GM12878 (cell line): ENCODE results near the gene KRT81. TPM values are rescaled to one million over a fixed set of nuclear protein-coding genes. Genes with fewer than 3 reads are reported as not detected.

Source experiments
- ATAC-seq: fragments of 200-7000 bp; cut with Tn5 transposase; 3 replicates; pipeline ENCODE4 v1.9.1; 2020; ENCODE audit warnings: mild to moderate bottlenecking, moderate library complexity
- BruUV-seq: library from RNA; stranded (reverse); fragments of 400-500 nt; replicated peaks from 2 replicates; lab custom pipeline; 2021; lab: Mats Ljungman, UMichigan
- CTCF ChIA-PET: fragments of 300-600 bp; sonication (Branson Sonifier 250); formaldehyde crosslinking; extraction: SDS; loops from one replicate; lab custom pipeline; 2021; ENCODE audit warnings: inconsistent platforms; lab: Yijun Ruan, JAX
- POLR2A ChIA-PET: fragments of 350-600 bp; formaldehyde crosslinking; extraction: SDS; loops from one replicate; lab custom pipeline; 2021; ENCODE audit warnings: inconsistent platforms; lab: Charles Lee
- RAD21 ChIA-PET: fragments of 300-600 bp; sonication (Branson Sonifier 250); formaldehyde crosslinking; loops from one replicate; lab custom pipeline; 2023; ENCODE audit warnings: antibody characterized with exemption; ENCODE audit not compliant: unreplicated experiment; lab: Charles Lee
- SMC1A ChIA-PET: fragments of 300-600 bp; sonication (Branson Sonifier 250); formaldehyde crosslinking; loops from one replicate; lab custom pipeline; 2023; ENCODE audit not compliant: unreplicated experiment, uncharacterized antibody; lab: Charles Lee
- DNase-seq: peaks from one replicate; pipeline ENCODE4 v3.0.0-alpha.2; 2011; ENCODE audit warnings: low read depth, low spot score
- FAIRE-seq: peaks from 3 replicates; lab custom pipeline; 2011; peaks lifted over from hg19 to GRCh38; lab: Jason Lieb, UNC
- H2AFZ ChIP-seq: 2 replicates; pipeline ENCODE4 v1.6.0; 2011; ENCODE audit warnings: low read depth, low read length, control low read depth; ENCODE audit not compliant: control insufficient read depth
- H3K27ac ChIP-seq: 2 replicates; pipeline ENCODE4 v1.5.1; 2011; ENCODE audit warnings: control low read depth; ENCODE audit not compliant: control insufficient read depth, insufficient read depth
- H3K27me3 ChIP-seq, 2 experiments: replicated peaks in 1 of 2; 2 replicates each; pipeline versions ENCODE4 v1.6.0 to v1.6.1; 2011; ENCODE audit warnings: low read length in 1 of 2; ENCODE audit not compliant: control insufficient read depth in 2 of 2, insufficient read depth in 2 of 2
- H3K36me3 ChIP-seq, 2 experiments: 2 replicates each; pipeline ENCODE4 v1.5.1; 2011; ENCODE audit warnings: low read length in 1 of 2; ENCODE audit not compliant: control insufficient read depth in 2 of 2, insufficient read depth in 2 of 2
- H3K4me1 ChIP-seq: 2 replicates; pipeline ENCODE4 v1.6.1; 2011; ENCODE audit warnings: mild to moderate bottlenecking, low read length, moderate library complexity, mixed read lengths; ENCODE audit not compliant: control insufficient read depth, insufficient read depth
- H3K4me2 ChIP-seq: 2 replicates; pipeline ENCODE4 v1.6.0; 2011; ENCODE audit warnings: control low read depth; ENCODE audit not compliant: control insufficient read depth, insufficient read depth
- H3K4me3 ChIP-seq: fragments of 200-600 bp; sonication (generic); 2 replicates; pipeline ENCODE4 v1.5.1; 2016
- H3K79me2 ChIP-seq: 2 replicates; pipeline ENCODE4 v1.6.0; 2011; ENCODE audit warnings: low read length; ENCODE audit not compliant: control insufficient read depth, insufficient read depth
- H3K9ac ChIP-seq: 2 replicates; pipeline ENCODE4 v1.8.0; 2011; ENCODE audit warnings: low read length, control low read depth, mixed read lengths; ENCODE audit not compliant: control insufficient read depth, insufficient read depth
- H3K9me3 ChIP-seq: replicated peaks from 3 replicates; pipeline ENCODE4 v1.5.1; 2011; ENCODE audit warnings: mild to moderate bottlenecking, low read length; ENCODE audit not compliant: control insufficient read depth, insufficient read depth
- H4K20me1 ChIP-seq: 2 replicates; pipeline ENCODE4 v1.6.0; 2011; ENCODE audit not compliant: control insufficient read depth, insufficient read depth
- CUX1 ChIP-seq: IDR thresholded peaks from 2 replicates; pipeline ENCODE4 v1.6.1; 2012; ENCODE audit warnings: improper control_type of control experiment, low read depth, low read length; ENCODE audit not compliant: insufficient replicate concordance
- JUNB ChIP-seq: IDR thresholded peaks from 2 replicates; pipeline ENCODE4 v1.6.1; 2016; ENCODE audit warnings: antibody characterized with exemption, mild to moderate bottlenecking
- POU2F2 ChIP-seq: IDR thresholded peaks from 3 replicates; pipeline ENCODE4 v1.6.1; 2011; ENCODE audit warnings: low read depth, mild to moderate bottlenecking, low read length, borderline replicate concordance
- RAD21 ChIP-seq: IDR thresholded peaks from 2 replicates; pipeline ENCODE4 v1.6.1; 2011; ENCODE audit warnings: mild to moderate bottlenecking, low read depth, low read length, moderate library complexity; ENCODE audit not compliant: insufficient read depth
- RCOR1 ChIP-seq: conservative IDR thresholded peaks from 2 replicates; pipeline ENCODE4 v1.6.1; 2012; ENCODE audit warnings: low read depth, low read length, improper control_type of control experiment
- WGBS: methylation state at CpG from one replicate; pipeline ENCODE4 v1.1.6; 2016; ENCODE audit warnings: low lambda C conversion rate; ENCODE audit not compliant: insufficient replicate concordance, insufficient coverage; ENCODE audit errors: missing lambda C conversion rate; 5-methylcytosine and 5-hydroxymethylcytosine counted together
- in situ Hi-C: fragments of 300-500 bp; cut with MboI; formaldehyde crosslinking; loops from 9 replicates; pipeline ENCODE4 v1.14.3; 2018; ENCODE audit warnings: mixed read lengths
- intact Hi-C: fragments of 100-400 bp; cut with micrococcal nuclease; formaldehyde crosslinking; loops from one replicate; pipeline ENCODE4 v1.14.2; 2022; ENCODE audit not compliant: unreplicated experiment
- polyA plus RNA-seq, 11 experiments: library from polyadenylated mRNA; depleted of rRNA in 4 of 11; unstranded in 6 of 11; stranded (reverse) in 5 of 11; fragments of >200 nt; fragmentation: Nextera tagmentation in 4 of 11; fragmentation: Illumina TruSeq in 1 of 11; extraction: Ambion mirVana in 4 of 11; extraction: Trizol in 1 of 11; gene quantifications; 1 replicate in 1 of 11; 2 replicates in 10 of 11; pipeline versions ENCODE4 v1.2.1 to v1.2.3, GENCODE V29; 2011 to 2016; ENCODE audit warnings: inconsistent platforms in 2 of 11, missing spikeins in 2 of 11, low read depth in 1 of 11
- total RNA-seq, 4 experiments: library from RNA; depleted of rRNA in 3 of 4; stranded (reverse); fragments of >200 nt in 3 of 4; fragmentation: Illumina TruSeq in 1 of 4; extraction: Trizol in 1 of 4; gene quantifications; 2 replicates each; pipeline versions ENCODE4 v1.2.1 to v1.2.3, GENCODE V29; 2013 to 2021

Gene KRT81
- total and polyA plus RNA-seq, 10 of the 15 experiments (the other 5 are each of a cell fraction or from before 2014, with no cell fraction given): 0.05 to 0.15 TPM; not detected in 8

- Histone ChIP-seq H3K4me1 (no peaks in the 10 kb centered on the region), H3K4me2 (no peak overlapping the region), H3K9ac (no peak overlapping the region), H3K4me3 (no peak overlapping the region), H3K27me3 (peaks cover 3% of the 10 kb centered on the region in 2 experiments; a peak in 2 of 4 replicates), H3K36me3 (no peaks in the 10 kb centered on the region), H2AFZ (no peak overlapping the region), H3K9me3 (no peaks in the 10 kb centered on the region), H3K27ac (no peak overlapping the region), H4K20me1 (no peaks in the 10 kb centered on the region), H3K79me2 (no peaks in the 10 kb centered on the region)
- intact Hi-C loops: loop anchor here (1.0 kb wide), 1 partner anchor 48 kb away; no protein-coding TSS in a partner anchor
- no TSS peak for BruUV-seq
- CTCF ChIA-PET: interaction anchor here (0.6 to 6.4 kb wide), 38 partner anchors 7 to 657 kb away, joined by 3 to 84 read pairs (median 4); partner anchors contain the start of gene KRT81
- ATAC-seq: no peak
- SMC1A ChIA-PET: interaction anchor here (0.7 to 1.8 kb wide), 9 partner anchors 29 to 125 kb away, joined by 3 to 7 read pairs (median 4); no protein-coding TSS in a partner anchor
- in situ Hi-C loops: no loop called here
- RAD21 ChIA-PET: interaction anchor here (0.8 to 2.2 kb wide), 8 partner anchors 30 to 67 kb away, joined by 3 to 24 read pairs (median 6); no protein-coding TSS in a partner anchor
- POLR2A ChIA-PET: interaction anchor here (1.3 kb wide), 1 partner anchor 35 kb away, joined by 8 read pairs; no protein-coding TSS in a partner anchor
- no peak for FAIRE-seq
- 49% methylated on average over 14 of the region's 14 CpGs for WGBS
- DNase-seq: no peak
- no peak for TF ChIP-seq RCOR1
- TF ChIP-seq RAD21: no peak
- no peak for TF ChIP-seq POU2F2
- no peak for TF ChIP-seq JUNB
- no peak for TF ChIP-seq CUX1
Observed at GRCh38 chr12:52279422-52280318, 11.7 kb downstream of the KRT81 start.
